ENCODE data around the gene PTPRT. TPM values are rescaled to one million over a fixed set of nuclear protein-coding genes. Genes with fewer than 3 reads are reported as not detected.

PTPRT gene
- total and polyA plus RNA-seq, 2 of the 4 experiments (the other 2 are of a cell fraction): not detected

- H3K27ac ChIP-seq (ENCODE audit: insufficient read depth, low read length): no peak overlapping the region
- TF ChIP-seq, protein P1, sequence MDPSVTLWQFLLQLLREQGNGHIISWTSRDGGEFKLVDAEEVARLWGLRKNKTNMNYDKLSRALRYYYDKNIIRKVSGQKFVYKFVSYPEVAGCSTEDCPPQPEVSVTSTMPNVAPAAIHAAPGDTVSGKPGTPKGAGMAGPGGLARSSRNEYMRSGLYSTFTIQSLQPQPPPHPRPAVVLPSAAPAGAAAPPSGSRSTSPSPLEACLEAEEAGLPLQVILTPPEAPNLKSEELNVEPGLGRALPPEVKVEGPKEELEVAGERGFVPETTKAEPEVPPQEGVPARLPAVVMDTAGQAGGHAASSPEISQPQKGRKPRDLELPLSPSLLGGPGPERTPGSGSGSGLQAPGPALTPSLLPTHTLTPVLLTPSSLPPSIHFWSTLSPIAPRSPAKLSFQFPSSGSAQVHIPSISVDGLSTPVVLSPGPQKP (IDR thresholded peaks at IDR 0.05; ENCODE audit: borderline replicate concordance, low read depth, low read length): no peak
- no peak for TF ChIP-seq NFE2L2 (IDR thresholded peaks at IDR 0.05; ENCODE audit: low read depth, low read length)
- TF ChIP-seq RAD21 (IDR thresholded peaks at IDR 0.05; ENCODE audit: low read length): no peak
- TF ChIP-seq RCOR1 (IDR thresholded peaks at IDR 0.05; ENCODE audit: insufficient replicate concordance, low read length): no peak
- TF ChIP-seq RFX5 (IDR thresholded peaks at IDR 0.05; ENCODE audit: low read depth, low read length): no peak
- no peak for TF ChIP-seq CTCF (conservative IDR thresholded peaks at IDR 0.05; ENCODE audit: low read depth, low read length)
- H3K14ac ChIP-seq (replicated peaks; ENCODE audit: low read depth, low read length): no peak overlapping the region
- no peaks in the 10 kb centered on the region for H4K20me1 ChIP-seq (ENCODE audit: insufficient read depth, low read length)
- no peaks in the 10 kb centered on the region for H3K9me1 ChIP-seq (ENCODE audit: insufficient read depth, low read length)
- H4K8ac ChIP-seq (ENCODE audit: low read depth in 2 of 2, low read length in 2 of 2): no peak overlapping the region
- DNase-seq (no peak), ATAC-seq (ENCODE audit: low read depth) (no peak)
- H2BK15ac ChIP-seq (ENCODE audit: low read depth, low read length): no peak overlapping the region
- no peaks in the 10 kb centered on the region for H3K79me1 ChIP-seq (ENCODE audit: low read depth in 1 of 2, low read length in 2 of 2)
- no peak overlapping the region for H3K56ac ChIP-seq (ENCODE audit: extremely low read depth, insufficient read depth, low read length)
- no peak overlapping the region for H3K4ac ChIP-seq (ENCODE audit: low read depth, low read length)
- H3K9me3 ChIP-seq (ENCODE audit: control insufficient read depth, insufficient read depth, low read length): peaks cover 31% of the 10 kb centered on the region
- no peak overlapping the region for H2AK5ac ChIP-seq (ENCODE audit: low read depth, low read length)
- dilution Hi-C loops (cut with HindIII; ENCODE audit: low sequenced_read_pairs, unreplicated experiment): no loop called here
- no TSS peak for BruUV-seq (replicated peaks)
- in situ Hi-C loops (cut with MboI; ENCODE audit: low sequenced_read_pairs): no loop called here
- H3K18ac ChIP-seq (ENCODE audit: low read depth, low read length): no peak overlapping the region
- H2BK120ac ChIP-seq (ENCODE audit: low read depth, low read length): no peak overlapping the region
- POLR2A ChIA-PET (ENCODE audit: unreplicated experiment): no interaction called here
- H2BK20ac ChIP-seq (ENCODE audit: low read depth, low read length): no peak overlapping the region
- H3K27me3 ChIP-seq (ENCODE audit: control insufficient read depth, insufficient read depth, low read length): no peaks in the 10 kb centered on the region
- H4K91ac ChIP-seq (ENCODE audit: insufficient read depth, low read depth, low read length): no peak overlapping the region
- no peak overlapping the region for H3K4me3 ChIP-seq (ENCODE audit: insufficient read depth, low read depth, low read length)
- H3K4me1 ChIP-seq (ENCODE audit: control insufficient read depth, insufficient read depth, low read length): no peaks in the 10 kb centered on the region
- no peak overlapping the region for H3K9ac ChIP-seq (ENCODE audit: low read depth, low read length)
- no peak overlapping the region for H2AFZ ChIP-seq (replicated peaks; ENCODE audit: low read length, poor library complexity)
- no CpG with 5 or more reads among the region's 3 CpGs for WGBS, 2 experiments (ENCODE audit: extremely low coverage in 2 of 2, insufficient read length in 1 of 2)
- CTCF ChIA-PET: no interaction called here
- H3K23ac ChIP-seq (ENCODE audit: low read depth, low read length): no peak overlapping the region
- intact Hi-C loops (cut with micrococcal nuclease): no loop called here
- no peak overlapping the region for H2AK9ac ChIP-seq (replicated peaks; ENCODE audit: low read depth, low read length, poor library complexity)
- H3K36me3 ChIP-seq (ENCODE audit: control insufficient read depth, insufficient read depth, low read length): no peaks in the 10 kb centered on the region
- H2BK5ac ChIP-seq (ENCODE audit: low read depth, low read length, poor library complexity, severe bottlenecking): no peak overlapping the region
- H4K5ac ChIP-seq (ENCODE audit: low read depth, low read length): no peak overlapping the region
- no peak overlapping the region for H3K4me2 ChIP-seq (ENCODE audit: low read depth, low read length)
Measured at GRCh38 chr20:43028470-43028869, 161.2 kb downstream of the PTPRT start.

All from IMR-90 (cell line).